OCI-LY1 (cell line): ENCODE data around the gene ABTB2.

Experiments used
- H2AFZ ChIP-seq: fragments of 200-600 bp; sonication (generic), shearing (Covaris generic); 2 replicates; pipeline ENCODE4 v1.6.0; 2014; ENCODE audit warnings: antibody characterized with exemption, mild to moderate bottlenecking, low read length
- H3F3A ChIP-seq: fragments of 200-600 bp; sonication (generic), shearing (Covaris generic); 2 replicates; pipeline ENCODE4 v1.6.0; 2014; ENCODE audit warnings: mild to moderate bottlenecking, antibody characterized with exemption, low read length, moderate library complexity; ENCODE audit not compliant: insufficient read depth
- H3K27ac ChIP-seq: fragments of 200-600 bp; sonication (generic); 2 replicates; pipeline ENCODE4 v1.5.1; 2014; ENCODE audit warnings: low read length, mixed run types, mild to moderate bottlenecking, low read depth; ENCODE audit not compliant: poor library complexity, severe bottlenecking
- H3K27me3 ChIP-seq: fragments of 200-600 bp; sonication (generic); 2 replicates; pipeline ENCODE4 v1.6.0; 2014; ENCODE audit warnings: antibody characterized with exemption, mild to moderate bottlenecking, low read length, moderate library complexity; ENCODE audit not compliant: insufficient read depth
- H3K36me3 ChIP-seq: fragments of 200-600 bp; sonication (generic); 2 replicates; pipeline ENCODE4 v1.6.1; 2014; ENCODE audit warnings: mild to moderate bottlenecking, antibody characterized with exemption, low read length, moderate library complexity, mixed read lengths; ENCODE audit not compliant: insufficient read depth
- H3K4me1 ChIP-seq: fragments of 200-600 bp; sonication (generic); 2 replicates; pipeline ENCODE4 v1.5.1; 2014; ENCODE audit warnings: mild to moderate bottlenecking, low read length, moderate library complexity; ENCODE audit not compliant: insufficient read depth, severe bottlenecking
- H3K4me2 ChIP-seq: fragments of 200-600 bp; sonication (generic), shearing (Covaris generic); 2 replicates; pipeline ENCODE4 v1.6.1; 2014; ENCODE audit warnings: low read length
- H3K4me3 ChIP-seq: fragments of 200-600 bp; sonication (generic); 2 replicates; pipeline ENCODE4 v1.5.1; 2014; ENCODE audit warnings: low read length, low read depth, mild to moderate bottlenecking, mixed read lengths; ENCODE audit not compliant: poor library complexity, severe bottlenecking
- H3K79me2 ChIP-seq: fragments of 200-600 bp; shearing (Covaris generic); 2 replicates; pipeline ENCODE4 v1.6.1; 2016; ENCODE audit warnings: mixed run types, low read length, mixed read lengths; ENCODE audit not compliant: insufficient read depth
- H3K9ac ChIP-seq: fragments of 200-600 bp; sonication (generic), shearing (Covaris generic); 2 replicates; pipeline ENCODE4 v1.6.1; 2014; ENCODE audit warnings: mild to moderate bottlenecking, low read length, mixed read lengths
- H3K9me2 ChIP-seq: fragments of 200-600 bp; sonication (generic), shearing (Covaris generic); 2 replicates; pipeline ENCODE4 v1.6.1; 2014; ENCODE audit warnings: low read depth, mild to moderate bottlenecking, low read length, mixed read lengths
- H3K9me3 ChIP-seq: fragments of 200-600 bp; shearing (Covaris generic); 2 replicates; pipeline ENCODE4 v1.6.1; 2014; ENCODE audit warnings: low read length, mixed read lengths
- H4K20me1 ChIP-seq: fragments of 200-600 bp; sonication (generic), shearing (Covaris generic); 2 replicates; pipeline ENCODE4 v1.6.0; 2016; ENCODE audit warnings: mild to moderate bottlenecking, low read length; ENCODE audit not compliant: insufficient read depth
- EZH2 ChIP-seq: fragments of 200-600 bp; sonication (generic), shearing (Covaris generic); IDR thresholded peaks from 2 replicates; pipeline ENCODE4 v1.8.0; 2017; ENCODE audit warnings: borderline replicate concordance, mixed run types, mild to moderate bottlenecking, antibody characterized with exemption, low read length, moderate library complexity, mixed read lengths
- TF ChIP-seq, protein P1 (sequence below): fragments of 200-600 bp; sonication (generic), shearing (Covaris generic); IDR thresholded peaks from 2 replicates; pipeline ENCODE4 v1.5.1; 2017; ENCODE audit warnings: mild to moderate bottlenecking, antibody characterized with exemption, low read length, moderate library complexity, mixed read lengths

ABTB2 gene

DNA sequence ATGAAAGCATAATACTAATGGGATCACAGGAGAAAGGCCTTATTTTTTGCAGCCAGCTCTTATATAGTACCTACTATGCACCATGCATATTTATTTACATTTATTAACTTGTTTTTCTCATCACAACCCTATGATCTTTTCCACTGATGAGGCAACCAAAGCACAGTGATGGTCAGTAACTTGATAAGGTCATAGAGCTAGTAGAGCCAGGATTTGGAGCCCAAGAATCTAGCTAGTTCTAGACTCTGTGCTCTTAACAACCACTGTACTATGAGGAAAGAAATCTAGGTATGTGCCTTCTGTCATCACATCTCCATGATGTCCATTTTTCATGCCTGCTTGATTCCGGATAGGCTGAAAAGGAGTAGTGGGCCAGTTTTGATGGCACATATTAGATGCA is 24.0 kb upstream of the ABTB2 start:
- Histone ChIP-seq H3K9ac (no peak overlapping the region), H3K36me3 (no peaks in the 10 kb centered on the region), H3K79me2 (no peaks in the 10 kb centered on the region), H3K9me2 (no peaks in the 10 kb centered on the region), H3K27ac (no peak overlapping the region), H3F3A (no peaks in the 10 kb centered on the region), H3K9me3 (no peaks in the 10 kb centered on the region; the same call in 1 of the 2 replicates), H2AFZ (no peak overlapping the region), H4K20me1 (no peaks in the 10 kb centered on the region), H3K4me2 (no peak overlapping the region), H3K27me3 (no peaks in the 10 kb centered on the region), H3K4me1 (no peaks in the 10 kb centered on the region), H3K4me3 (no peak overlapping the region)
- TF ChIP-seq, protein P1, sequence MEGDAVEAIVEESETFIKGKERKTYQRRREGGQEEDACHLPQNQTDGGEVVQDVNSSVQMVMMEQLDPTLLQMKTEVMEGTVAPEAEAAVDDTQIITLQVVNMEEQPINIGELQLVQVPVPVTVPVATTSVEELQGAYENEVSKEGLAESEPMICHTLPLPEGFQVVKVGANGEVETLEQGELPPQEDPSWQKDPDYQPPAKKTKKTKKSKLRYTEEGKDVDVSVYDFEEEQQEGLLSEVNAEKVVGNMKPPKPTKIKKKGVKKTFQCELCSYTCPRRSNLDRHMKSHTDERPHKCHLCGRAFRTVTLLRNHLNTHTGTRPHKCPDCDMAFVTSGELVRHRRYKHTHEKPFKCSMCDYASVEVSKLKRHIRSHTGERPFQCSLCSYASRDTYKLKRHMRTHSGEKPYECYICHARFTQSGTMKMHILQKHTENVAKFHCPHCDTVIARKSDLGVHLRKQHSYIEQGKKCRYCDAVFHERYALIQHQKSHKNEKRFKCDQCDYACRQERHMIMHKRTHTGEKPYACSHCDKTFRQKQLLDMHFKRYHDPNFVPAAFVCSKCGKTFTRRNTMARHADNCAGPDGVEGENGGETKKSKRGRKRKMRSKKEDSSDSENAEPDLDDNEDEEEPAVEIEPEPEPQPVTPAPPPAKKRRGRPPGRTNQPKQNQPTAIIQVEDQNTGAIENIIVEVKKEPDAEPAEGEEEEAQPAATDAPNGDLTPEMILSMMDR: no peak
- TF ChIP-seq EZH2: no peak

DNA sequence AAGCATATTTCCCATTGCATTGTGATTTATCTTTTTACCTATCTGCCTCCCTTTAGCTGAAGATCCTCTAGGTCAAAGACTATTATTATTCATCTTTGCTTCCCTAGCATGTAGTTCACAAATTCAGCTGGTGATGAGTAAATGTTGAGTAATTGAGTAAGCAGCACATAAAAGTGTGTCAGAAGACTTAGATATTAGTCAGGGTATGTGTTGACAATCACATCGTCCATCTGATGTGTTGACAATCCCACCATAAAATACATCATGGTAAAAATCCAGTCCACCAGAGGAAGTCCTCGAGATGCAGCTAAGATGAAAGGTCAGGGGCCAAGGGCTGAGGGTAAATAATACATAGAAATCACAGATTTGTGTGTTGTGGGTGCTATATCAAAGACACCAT is 22.9 kb upstream of the ABTB2 start:
- Histone ChIP-seq H3K9me3 (no peaks in the 10 kb centered on the region; the same call in 1 of the 2 replicates), H3K9ac (no peak overlapping the region), H3K27me3 (no peaks in the 10 kb centered on the region), H2AFZ (no peak overlapping the region), H3K9me2 (no peaks in the 10 kb centered on the region), H3K4me2 (no peak overlapping the region), H3K27ac (no peak overlapping the region), H3K4me1 (no peaks in the 10 kb centered on the region), H3K36me3 (no peaks in the 10 kb centered on the region), H3K4me3 (no peak overlapping the region), H3F3A (no peaks in the 10 kb centered on the region), H4K20me1 (no peaks in the 10 kb centered on the region), H3K79me2 (no peaks in the 10 kb centered on the region)
- TF ChIP-seq EZH2: no peak
- TF ChIP-seq, protein P1: no peak

DNA sequence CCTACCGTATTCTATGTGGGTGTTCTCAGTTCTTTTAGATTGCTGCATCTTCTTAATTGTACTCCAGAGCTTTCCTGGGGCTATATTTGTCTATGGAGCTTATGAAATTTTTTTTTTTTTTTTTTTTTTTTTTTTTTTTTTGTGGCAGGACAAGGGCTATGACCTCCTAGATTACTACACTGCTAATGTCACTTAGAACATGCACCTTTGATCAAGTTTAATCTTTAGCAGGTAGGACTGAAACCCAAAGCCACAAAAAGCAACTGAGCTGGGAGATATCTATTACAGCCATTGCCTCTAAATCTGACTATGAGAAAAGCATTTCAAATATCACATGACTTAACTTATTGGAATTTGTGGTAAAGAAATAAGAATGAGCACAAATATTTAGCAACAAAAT is 21.7 kb upstream of the ABTB2 start:
- H3K4me1 ChIP-seq: no peaks in the 10 kb centered on the region
- no peak overlapping the region for H3K4me2 ChIP-seq
- no peaks in the 10 kb centered on the region for H3K27me3 ChIP-seq
- H3K27ac ChIP-seq: no peak overlapping the region
- no peak for TF ChIP-seq EZH2
- TF ChIP-seq, protein P1: no peak
- no peak overlapping the region for H3K9ac ChIP-seq
- H3K36me3 ChIP-seq: no peaks in the 10 kb centered on the region
- H3F3A ChIP-seq: no peaks in the 10 kb centered on the region
- no peaks in the 10 kb centered on the region for H3K9me2 ChIP-seq
- no peaks in the 10 kb centered on the region for H4K20me1 ChIP-seq
- no peak overlapping the region for H2AFZ ChIP-seq
- H3K79me2 ChIP-seq: no peaks in the 10 kb centered on the region
- no peaks in the 10 kb centered on the region; the same call in 1 of the 2 replicates for H3K9me3 ChIP-seq
- no peak overlapping the region for H3K4me3 ChIP-seq
